NCI-H2081 (cell line): ENCODE data around the gene CMTM1.
"Not testable (repeated sequence)": the region's sequence is repeated elsewhere in the genome, so short reads cannot be mapped to it uniquely, and the experiment has no call there.

Experiments
- DNase-seq, 2 experiments: peaks; one replicate each; lab custom pipeline; 2025; lab: John Stamatoyannopoulos, UW

Gene CMTM1

DNA sequence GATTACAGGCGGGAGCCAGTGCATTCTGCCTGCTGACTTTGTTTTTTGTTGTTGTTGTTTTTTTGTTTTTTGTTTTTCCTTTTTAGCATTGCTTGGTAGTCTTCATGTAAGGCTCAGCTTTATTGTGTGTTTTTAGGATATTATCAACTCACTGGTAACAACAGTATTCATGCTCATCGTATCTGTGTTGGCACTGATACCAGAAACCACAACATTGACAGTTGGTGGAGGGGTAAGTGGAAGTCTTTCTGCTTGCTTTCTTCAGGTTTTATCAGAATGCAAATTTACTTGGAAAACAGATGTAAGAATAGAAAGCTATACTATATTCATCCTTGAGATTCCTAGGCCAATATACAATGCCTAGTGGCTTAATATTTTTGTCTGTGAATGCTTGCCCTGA, 3.3 kb upstream of the CMTM1 start:
- no peak for DNase-seq

DNA sequence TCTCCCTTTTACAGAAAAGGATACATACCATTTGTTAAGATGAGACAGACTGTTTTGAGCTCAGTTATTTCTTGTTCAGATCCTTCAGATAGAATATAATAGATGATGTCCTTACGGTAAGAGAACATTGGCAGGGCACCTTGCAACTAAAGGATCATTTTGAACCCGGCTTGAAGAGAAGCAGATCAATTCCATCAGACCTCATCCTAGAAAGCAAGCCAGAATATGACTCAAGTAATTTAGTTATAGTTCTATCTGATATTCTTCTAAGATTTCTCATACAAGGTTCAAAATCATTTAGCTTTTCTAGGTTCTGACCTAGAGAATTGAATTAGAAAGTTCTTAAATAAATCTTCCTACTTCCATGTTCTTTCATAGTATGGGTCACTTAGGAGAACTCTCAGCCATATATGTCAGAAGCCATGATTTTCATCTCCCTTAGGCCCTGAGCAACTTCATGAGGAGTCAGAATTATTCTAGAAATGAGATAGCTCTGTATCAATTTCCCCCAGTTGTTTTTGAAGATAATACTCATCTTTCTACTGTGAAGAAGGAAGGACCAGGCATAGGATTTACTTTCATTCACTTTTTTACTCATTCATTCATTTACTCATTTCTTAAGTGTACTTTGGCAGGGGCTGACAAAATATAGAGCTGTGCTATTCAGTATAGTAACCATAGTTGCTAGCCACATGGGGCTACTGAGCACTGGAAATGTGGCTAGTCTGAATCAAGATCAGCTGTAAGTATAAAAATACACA, 2.5 kb upstream of the CMTM1 start:
- no peak for DNase-seq

- DNase-seq, result not testable (repeated sequence)
Measured at GRCh38 chr16:66567270-66567669, 1.0 kb downstream of the CMTM1 start.

DNA sequence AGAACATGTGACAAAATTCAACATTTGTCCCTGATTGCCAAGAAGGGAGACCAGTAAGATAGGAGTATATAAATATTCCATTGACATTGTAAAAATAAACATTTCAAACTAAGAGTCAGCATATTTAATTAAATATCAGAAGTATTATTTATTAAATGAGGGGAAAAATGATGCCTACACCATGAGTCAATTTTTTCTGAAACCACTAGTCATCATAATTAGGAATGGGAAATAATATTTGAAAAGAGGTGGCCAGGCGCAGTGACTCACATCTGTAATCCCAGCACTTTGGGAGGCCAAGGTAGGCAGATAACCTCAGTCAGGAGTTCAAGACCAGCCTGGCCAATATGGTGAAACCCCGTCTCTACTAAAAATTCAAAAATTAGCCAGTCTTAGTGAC, 2.1 kb downstream of the CMTM1 start:
- DNase-seq, result no peak

DNA sequence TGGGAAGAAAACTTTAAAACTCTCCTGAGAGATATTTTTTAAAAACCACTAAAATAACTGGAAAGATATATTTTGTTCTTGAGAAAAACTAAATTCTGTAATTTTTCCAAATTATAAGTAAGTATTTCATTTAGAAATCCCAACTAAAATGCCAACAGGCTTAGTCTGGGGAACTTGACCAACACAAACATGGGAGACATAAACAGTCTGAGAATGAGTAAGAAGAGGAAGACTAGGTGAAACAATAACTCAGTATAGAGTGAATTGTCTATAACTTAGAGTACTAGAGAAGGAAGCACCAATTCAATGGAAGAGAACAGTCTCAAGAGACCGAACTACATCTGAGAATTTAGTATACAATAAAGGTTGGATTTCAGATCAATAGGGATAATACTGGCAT, 2.9 kb downstream of the CMTM1 start:
- no peak for DNase-seq

GRCh38 chr16:66569827-66570405, 3.7 kb downstream of the CMTM1 start:
- DNase-seq, result no peak

DNA sequence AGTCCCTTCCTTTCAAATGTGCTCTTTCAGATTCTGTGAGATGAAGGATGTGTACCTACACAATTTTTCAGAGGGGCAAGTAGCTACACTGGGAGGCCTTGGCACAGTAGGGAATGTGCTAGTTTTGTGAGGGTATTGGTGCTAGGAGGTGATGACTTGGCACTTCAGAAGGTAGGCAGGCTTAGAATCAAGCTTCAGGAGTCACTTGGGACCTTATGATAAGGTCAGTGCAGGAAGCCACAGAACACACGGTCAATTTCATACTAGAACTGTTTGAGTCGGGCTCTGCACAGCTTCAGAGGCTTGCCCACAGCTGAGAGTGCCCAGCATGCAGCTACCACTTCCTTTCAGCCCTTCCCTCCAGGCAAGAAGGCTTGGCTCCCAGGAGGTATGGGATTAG, 6.1 kb downstream of the CMTM1 start:
- no peak for DNase-seq

DNA sequence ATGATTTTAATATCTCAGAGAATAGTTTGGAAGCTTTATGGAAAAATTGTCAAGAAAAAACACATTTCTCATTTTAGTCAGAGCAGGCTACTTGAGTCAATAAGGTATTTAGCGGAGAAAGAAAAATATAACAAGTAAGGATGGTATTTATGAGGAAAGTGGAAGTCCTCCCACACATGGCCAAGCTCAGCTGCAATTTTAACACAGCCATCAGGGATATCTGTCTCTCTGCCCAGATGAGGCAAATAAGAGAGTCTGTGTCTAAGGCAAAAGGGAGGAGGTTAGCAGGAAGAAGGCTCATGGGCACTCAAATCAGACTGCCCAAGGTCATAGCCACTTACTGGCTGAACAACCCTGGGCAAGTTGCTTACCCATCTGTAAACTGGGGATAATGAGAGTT, 7.8 kb downstream of the CMTM1 start:
- no peak for DNase-seq

DNA sequence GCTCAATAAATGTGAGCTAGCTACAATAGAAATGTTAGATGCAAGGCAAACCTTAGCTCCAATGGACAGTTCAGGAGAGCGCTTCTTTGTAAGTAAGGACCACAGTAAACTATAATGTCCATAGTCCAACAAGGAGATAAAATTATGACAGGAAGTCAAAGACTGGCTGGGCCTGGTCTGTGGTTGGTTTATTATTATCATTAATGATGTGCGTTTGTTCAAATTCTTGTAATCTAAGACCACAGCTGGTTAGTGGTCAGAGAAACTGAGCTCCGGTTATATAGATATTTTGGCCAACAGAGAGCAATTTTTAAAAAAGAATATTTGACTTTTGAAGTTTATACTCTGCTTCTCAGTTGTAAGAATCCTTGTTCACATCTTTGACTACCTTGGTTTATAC, 8.3 kb downstream of the CMTM1 start:
- DNase-seq, result no peak

DNA sequence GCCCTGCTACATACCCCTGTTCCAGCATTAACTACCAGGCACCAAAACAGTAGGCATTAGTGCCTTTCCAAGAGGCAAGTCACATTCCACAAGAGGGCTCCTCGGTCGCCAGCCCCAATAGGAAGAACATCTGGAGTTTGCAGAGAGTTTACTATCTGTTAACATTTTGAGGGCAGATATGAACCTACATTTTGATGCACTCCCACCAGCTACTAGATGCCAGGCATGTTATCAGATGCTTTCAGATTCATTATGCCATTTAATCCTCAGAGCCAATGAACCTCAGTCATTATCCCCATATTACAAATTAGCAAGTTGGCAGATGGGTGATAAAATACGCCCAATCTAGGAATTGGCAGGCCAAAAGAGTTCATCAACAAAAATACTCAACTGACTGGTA, 8.8 kb downstream of the CMTM1 start:
- no peak for DNase-seq

DNA sequence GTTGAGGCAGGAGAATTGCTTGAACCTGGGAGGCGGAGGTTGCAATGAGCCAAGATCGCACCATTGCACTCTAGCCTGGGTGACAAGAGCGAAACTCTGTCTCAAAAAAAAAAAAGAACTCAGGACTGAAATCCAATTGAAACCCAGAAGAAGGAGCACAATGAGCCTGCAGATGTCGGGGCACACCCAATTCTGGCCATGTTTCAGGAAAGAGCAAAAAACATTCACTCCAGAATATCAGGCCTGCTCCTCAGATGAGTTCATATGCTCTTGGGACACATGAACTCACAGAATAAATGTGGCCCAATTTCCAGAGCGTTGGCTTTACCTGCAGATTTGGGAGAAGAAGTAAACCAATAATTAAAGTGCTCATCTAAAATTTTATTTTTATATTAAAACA, 10.1 kb downstream of the CMTM1 start:
- DNase-seq, result no peak

DNA sequence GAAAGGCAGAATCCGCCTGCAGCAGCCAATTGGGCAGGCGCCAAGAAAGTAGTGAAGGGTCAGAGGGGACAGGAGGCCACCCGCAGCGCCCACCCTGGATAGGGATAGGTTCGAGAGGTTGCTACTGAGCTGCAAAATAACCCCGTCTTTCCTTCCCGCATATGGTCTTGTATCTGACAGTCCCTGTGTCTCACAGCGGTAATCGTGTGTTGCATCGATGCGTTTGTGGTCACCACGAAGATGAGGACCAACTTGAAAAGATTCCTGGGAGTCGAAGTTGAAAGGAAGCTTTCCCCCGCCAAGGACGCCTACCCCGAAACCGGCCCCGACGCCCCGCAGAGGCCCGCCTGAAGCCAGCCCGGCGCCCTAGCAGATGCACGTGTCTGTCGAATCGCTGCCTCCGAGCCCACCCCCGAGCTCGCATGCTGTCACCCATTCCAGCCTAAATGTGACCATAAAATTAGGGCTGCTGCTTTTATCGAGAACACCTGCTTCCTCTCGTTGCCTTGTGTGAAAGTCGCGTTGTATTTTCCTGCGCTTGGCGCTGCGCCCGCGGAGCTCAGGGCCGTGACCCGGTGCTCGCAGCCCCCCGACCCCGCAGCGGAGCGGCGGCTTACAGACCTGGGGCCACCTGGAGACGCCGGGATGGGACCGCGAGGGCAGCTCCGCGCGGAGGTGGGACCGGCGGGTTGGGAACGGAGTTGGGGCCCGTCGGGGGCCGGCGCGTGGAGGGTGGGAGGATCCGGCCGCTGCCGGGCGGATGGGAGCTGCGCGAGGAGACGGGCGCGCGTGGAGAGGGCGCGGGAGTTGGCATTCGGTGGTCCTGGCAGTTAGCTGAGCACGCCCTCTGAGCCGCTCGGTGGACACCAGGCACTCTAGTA, 12.7 kb downstream of the CMTM1 start, which contains the start of gene CMTM2:
TSS of gene CMTM2 (plus strand) at position 813 of the 881 bp plus-strand sequence. CDS start 145 bp downstream, outside the sequence.
- DNase-seq, result no peak

DNA sequence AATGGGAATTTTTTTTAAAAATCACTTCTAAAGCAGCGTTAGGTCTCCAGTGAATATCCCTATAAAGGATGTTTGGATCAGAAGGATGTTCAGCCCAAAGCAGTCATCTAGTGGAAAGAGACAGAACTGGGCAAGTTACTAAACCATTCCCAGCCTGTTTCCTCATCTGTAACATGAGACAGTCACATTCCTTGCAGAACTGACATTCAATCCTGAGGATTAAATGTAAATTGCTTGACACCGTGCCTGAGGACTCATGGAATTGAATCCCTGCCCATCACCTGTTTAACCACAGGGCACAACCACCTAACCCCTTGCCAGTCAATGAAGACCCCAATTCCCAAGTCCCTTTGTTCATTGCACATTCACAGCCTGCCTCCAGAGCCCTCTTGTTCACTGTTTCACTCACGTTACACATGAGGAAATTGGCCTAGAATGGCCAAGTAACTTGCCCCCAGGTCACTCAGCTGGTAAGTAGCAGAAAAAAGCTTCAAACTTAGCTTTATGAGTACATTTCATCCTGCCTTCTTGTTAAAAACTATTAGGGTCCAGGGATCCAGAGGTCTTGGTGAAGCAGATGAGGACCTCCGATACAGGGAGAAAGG, 14.5 kb downstream of the CMTM1 start:
- no peak for DNase-seq

GRCh38 chr16:66581246-66581952, 15.2 kb downstream of the CMTM1 start:
- DNase-seq, result no peak

DNA sequence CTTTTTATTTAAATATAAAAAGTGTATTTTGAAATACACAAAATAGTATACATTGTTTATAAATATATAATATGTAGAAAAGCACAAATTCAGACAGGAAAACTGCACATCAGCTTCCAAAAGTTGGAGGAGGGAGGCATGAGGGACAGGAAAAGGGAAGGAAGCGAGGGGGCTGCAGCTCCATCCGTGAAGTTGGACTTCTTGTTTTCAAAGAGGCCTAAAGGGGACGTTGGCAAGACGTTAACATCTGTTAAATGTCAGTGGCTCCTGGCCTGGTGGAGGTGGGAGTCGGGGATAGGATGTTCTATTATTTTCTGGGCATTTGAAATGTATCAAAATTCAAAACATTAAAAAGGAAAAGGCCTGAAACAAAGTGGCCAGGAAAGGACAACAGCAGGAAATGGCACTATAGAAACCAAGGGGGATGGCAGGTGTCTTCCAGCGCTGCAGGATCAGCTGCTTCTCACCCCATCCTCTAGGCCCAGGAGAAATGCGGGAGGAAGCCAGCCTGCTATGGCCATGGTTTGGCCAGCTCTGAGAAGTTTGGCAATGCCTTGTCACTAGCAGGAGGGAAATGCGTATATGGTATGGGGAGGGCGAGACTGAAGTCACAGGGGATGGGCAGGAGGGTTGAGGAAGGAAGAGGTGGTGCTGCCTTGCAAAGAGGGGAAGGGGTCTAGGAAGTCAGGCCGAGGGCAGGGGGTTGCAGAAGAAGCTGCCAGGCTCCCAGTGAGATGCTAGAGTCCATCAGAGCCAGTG, 19.4 kb downstream of the CMTM1 start:
- no peak for DNase-seq

DNA sequence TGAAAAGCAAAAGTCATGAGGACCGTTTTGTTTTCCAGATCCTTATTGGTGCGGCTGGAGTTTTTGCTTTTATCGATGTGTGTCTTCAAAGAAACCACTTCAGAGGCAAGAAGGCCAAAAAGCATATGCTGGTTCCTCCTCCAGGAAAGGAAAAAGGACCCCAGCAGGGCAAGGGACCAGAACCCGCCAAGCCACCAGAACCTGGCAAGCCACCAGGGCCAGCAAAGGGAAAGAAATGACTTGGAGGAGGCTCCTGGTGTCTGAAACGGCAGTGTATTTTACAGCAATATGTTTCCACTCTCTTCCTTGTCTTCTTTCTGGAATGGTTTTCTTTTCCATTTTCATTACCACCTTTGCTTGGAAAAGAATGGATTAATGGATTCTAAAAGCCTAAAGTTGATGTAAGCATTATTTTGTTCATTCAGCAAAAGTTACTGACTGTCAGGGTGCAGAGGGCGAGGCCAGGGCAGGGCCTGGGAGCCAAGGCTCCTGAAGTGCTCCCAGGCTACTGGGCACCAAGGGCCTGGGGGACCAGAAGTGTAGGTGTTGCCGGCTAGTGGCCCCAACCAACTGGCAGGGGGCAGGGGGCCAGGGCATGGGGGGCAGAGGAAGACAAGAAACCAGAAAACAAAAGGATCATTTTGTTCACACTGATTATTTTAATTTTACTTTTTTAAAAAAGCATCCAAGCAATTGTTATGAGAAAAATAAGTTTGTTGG, 21.8 kb downstream of the CMTM1 start:
- no peak for DNase-seq

DNA sequence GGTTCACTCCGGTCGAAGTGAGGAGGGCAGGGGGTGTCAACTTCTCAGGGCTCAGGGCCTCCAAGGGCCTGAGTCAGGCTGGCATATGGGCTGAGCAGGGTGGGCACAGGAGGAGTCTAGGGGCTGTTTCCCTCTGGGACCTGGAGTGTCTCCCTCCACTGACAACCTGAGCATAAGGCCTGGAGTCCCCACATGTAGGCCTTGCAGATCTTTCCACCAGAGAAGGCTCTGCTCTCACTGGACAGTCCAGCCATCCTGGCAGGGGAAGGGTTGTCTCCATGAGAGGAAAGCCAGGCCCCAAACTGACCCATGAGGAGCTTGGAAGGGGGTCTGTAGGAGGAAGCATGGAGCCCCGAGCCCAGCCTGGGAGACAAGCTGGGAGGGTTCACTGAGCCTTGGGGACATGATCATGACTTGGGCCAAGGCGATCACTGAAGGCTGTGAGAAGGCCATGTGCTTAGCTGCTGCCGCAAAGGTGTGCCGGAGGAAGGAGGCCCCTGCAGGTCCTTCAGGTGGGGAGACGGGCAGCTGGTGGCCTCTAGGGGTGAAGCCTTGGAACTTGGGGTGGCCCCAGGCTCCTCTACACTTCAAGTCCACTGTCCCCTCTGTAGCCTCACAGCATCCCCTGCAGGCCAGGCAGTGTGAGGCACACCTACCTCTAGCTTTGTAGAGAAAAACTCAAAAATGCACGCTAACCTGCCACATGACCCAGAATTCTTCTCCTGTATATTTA, 22.9 kb downstream of the CMTM1 start:
- DNase-seq, result no peak

GRCh38 chr16:66590322-66590721, 24.1 kb downstream of the CMTM1 start:
- DNase-seq, result no peak

DNA sequence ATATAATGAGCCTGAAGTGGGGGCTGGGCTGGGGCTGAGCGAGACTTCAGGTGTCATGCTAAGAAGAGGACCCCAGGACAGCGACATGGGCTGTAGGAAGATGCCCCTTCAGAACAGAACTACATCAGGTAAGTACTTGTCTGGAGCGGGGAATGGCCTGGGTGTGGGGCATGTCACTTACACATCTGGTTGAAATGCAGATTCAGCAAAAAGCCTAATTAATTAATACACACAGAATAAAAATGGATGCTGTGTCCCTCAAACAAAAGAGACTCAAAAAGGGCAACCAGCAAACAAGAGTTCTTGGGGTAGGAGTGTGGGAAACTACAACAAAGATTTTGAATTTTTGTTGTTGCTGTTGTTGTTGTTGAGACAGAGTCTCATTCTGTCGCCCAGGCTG, 24.8 kb downstream of the CMTM1 start:
- DNase-seq, result no peak

GRCh38 chr16:66592241-66592640, 26.0 kb downstream of the CMTM1 start:
- no peak for DNase-seq
